GM12878 (cell line): ENCODE measurements around the gene YY2. TPM values are rescaled to one million over a fixed set of nuclear protein-coding genes. Genes with fewer than 3 reads are reported as not detected.
A peak's percentile ranks its signal among the peaks of the same experiment; 100 is the strongest.

Source experiments
- ATAC-seq: fragments of 200-7000 bp; cut with Tn5 transposase; 3 replicates; pipeline ENCODE4 v1.9.1; 2020; ENCODE audit warnings: mild to moderate bottlenecking, moderate library complexity
- Bru-seq: library from RNA; stranded (reverse); fragments of 400-500 nt; gene quantifications from one replicate; lab custom pipeline; 2021; lab: Mats Ljungman, UMichigan
- BruChase-seq, 2 experiments: library from RNA; stranded (reverse); fragments of 400-500 nt; gene quantifications; one replicate each; lab custom pipeline; 2021; lab: Mats Ljungman, UMichigan
- BruUV-seq: library from RNA; stranded (reverse); fragments of 400-500 nt; replicated peaks from 2 replicates; lab custom pipeline; 2021; lab: Mats Ljungman, UMichigan
- CTCF ChIA-PET: fragments of 300-600 bp; sonication (Branson Sonifier 250); formaldehyde crosslinking; extraction: SDS; loops from one replicate; lab custom pipeline; 2021; ENCODE audit warnings: inconsistent platforms; lab: Yijun Ruan, JAX
- POLR2A ChIA-PET: fragments of 350-600 bp; formaldehyde crosslinking; extraction: SDS; loops from one replicate; lab custom pipeline; 2021; ENCODE audit warnings: inconsistent platforms; lab: Charles Lee
- RAD21 ChIA-PET: fragments of 300-600 bp; sonication (Branson Sonifier 250); formaldehyde crosslinking; loops from one replicate; lab custom pipeline; 2023; ENCODE audit warnings: antibody characterized with exemption; ENCODE audit not compliant: unreplicated experiment; lab: Charles Lee
- SMC1A ChIA-PET: fragments of 300-600 bp; sonication (Branson Sonifier 250); formaldehyde crosslinking; loops from one replicate; lab custom pipeline; 2023; ENCODE audit not compliant: unreplicated experiment, uncharacterized antibody; lab: Charles Lee
- DNase-seq: peaks from one replicate; pipeline ENCODE4 v3.0.0-alpha.2; 2011; ENCODE audit warnings: low read depth, low spot score
- FAIRE-seq: peaks from 3 replicates; lab custom pipeline; 2011; peaks lifted over from hg19 to GRCh38; lab: Jason Lieb, UNC
- H2AFZ ChIP-seq: 2 replicates; pipeline ENCODE4 v1.6.0; 2011; ENCODE audit warnings: low read depth, low read length, control low read depth; ENCODE audit not compliant: control insufficient read depth
- H3K27ac ChIP-seq: 2 replicates; pipeline ENCODE4 v1.5.1; 2011; ENCODE audit warnings: control low read depth; ENCODE audit not compliant: control insufficient read depth, insufficient read depth
- H3K27me3 ChIP-seq, 2 experiments: replicated peaks in 1 of 2; 2 replicates each; pipeline versions ENCODE4 v1.6.0 to v1.6.1; 2011; ENCODE audit warnings: low read length in 1 of 2; ENCODE audit not compliant: control insufficient read depth in 2 of 2, insufficient read depth in 2 of 2
- H3K36me3 ChIP-seq, 2 experiments: 2 replicates each; pipeline ENCODE4 v1.5.1; 2011; ENCODE audit warnings: low read length in 1 of 2; ENCODE audit not compliant: control insufficient read depth in 2 of 2, insufficient read depth in 2 of 2
- H3K4me1 ChIP-seq: 2 replicates; pipeline ENCODE4 v1.6.1; 2011; ENCODE audit warnings: mild to moderate bottlenecking, low read length, moderate library complexity, mixed read lengths; ENCODE audit not compliant: control insufficient read depth, insufficient read depth
- H3K4me2 ChIP-seq: 2 replicates; pipeline ENCODE4 v1.6.0; 2011; ENCODE audit warnings: control low read depth; ENCODE audit not compliant: control insufficient read depth, insufficient read depth
- H3K4me3 ChIP-seq: fragments of 200-600 bp; sonication (generic); 2 replicates; pipeline ENCODE4 v1.5.1; 2016
- H3K79me2 ChIP-seq: 2 replicates; pipeline ENCODE4 v1.6.0; 2011; ENCODE audit warnings: low read length; ENCODE audit not compliant: control insufficient read depth, insufficient read depth
- H3K9ac ChIP-seq: 2 replicates; pipeline ENCODE4 v1.8.0; 2011; ENCODE audit warnings: low read length, control low read depth, mixed read lengths; ENCODE audit not compliant: control insufficient read depth, insufficient read depth
- H3K9me3 ChIP-seq: replicated peaks from 3 replicates; pipeline ENCODE4 v1.5.1; 2011; ENCODE audit warnings: mild to moderate bottlenecking, low read length; ENCODE audit not compliant: control insufficient read depth, insufficient read depth
- H4K20me1 ChIP-seq: 2 replicates; pipeline ENCODE4 v1.6.0; 2011; ENCODE audit not compliant: control insufficient read depth, insufficient read depth
- CREM ChIP-seq: IDR thresholded peaks from 2 replicates; pipeline ENCODE4 v1.6.1; 2014; ENCODE audit warnings: antibody characterized with exemption, low read depth
- HDAC2 ChIP-seq: fragments of 200-600 bp; sonication (generic); IDR thresholded peaks from 2 replicates; pipeline ENCODE4 v1.6.1; 2017
- KDM1A ChIP-seq: fragments of 200-600 bp; sonication (generic); IDR thresholded peaks from 2 replicates; pipeline ENCODE4 v1.6.1; 2016; ENCODE audit warnings: borderline replicate concordance
- ZNF217 ChIP-seq: fragments of 450-650 bp; IDR thresholded peaks from 2 replicates; pipeline ENCODE4 v1.6.1; 2017; ENCODE audit warnings: antibody characterized with exemption, mild to moderate bottlenecking
- ZNF24 ChIP-seq: fragments of 450-650 bp; IDR thresholded peaks from 2 replicates; pipeline ENCODE4 v1.6.1; 2017; ENCODE audit warnings: antibody characterized with exemption, mild to moderate bottlenecking
- WGBS: methylation state at CpG from one replicate; pipeline ENCODE4 v1.1.6; 2016; ENCODE audit warnings: low lambda C conversion rate; ENCODE audit not compliant: insufficient replicate concordance, insufficient coverage; ENCODE audit errors: missing lambda C conversion rate; 5-methylcytosine and 5-hydroxymethylcytosine counted together
- in situ Hi-C: fragments of 300-500 bp; cut with MboI; formaldehyde crosslinking; loops from 9 replicates; pipeline ENCODE4 v1.14.3; 2018; ENCODE audit warnings: mixed read lengths
- intact Hi-C: fragments of 100-400 bp; cut with micrococcal nuclease; formaldehyde crosslinking; loops from one replicate; pipeline ENCODE4 v1.14.2; 2022; ENCODE audit not compliant: unreplicated experiment
- long read RNA-seq, 2 experiments: library from polyadenylated mRNA; unstranded; transcript quantifications; one replicate each; pipeline ENCODE4 v2.0.0, GENCODE V29; 2019 to 2020
- polyA minus RNA-seq, 3 experiments: library from RNA; depleted of rRNA, polyadenylated mRNA; stranded (reverse); fragments of >200 nt; gene quantifications; 2 replicates each; pipeline ENCODE4 v1.2.3, GENCODE V29; 2011
- polyA plus RNA-seq, 11 experiments: library from polyadenylated mRNA; depleted of rRNA in 4 of 11; unstranded in 6 of 11; stranded (reverse) in 5 of 11; fragments of >200 nt; fragmentation: Nextera tagmentation in 4 of 11; fragmentation: Illumina TruSeq in 1 of 11; extraction: Ambion mirVana in 4 of 11; extraction: Trizol in 1 of 11; gene quantifications; 1 replicate in 1 of 11; 2 replicates in 10 of 11; pipeline versions ENCODE4 v1.2.1 to v1.2.3, GENCODE V29; 2011 to 2016; ENCODE audit warnings: inconsistent platforms in 2 of 11, missing spikeins in 2 of 11, low read depth in 1 of 11
- total RNA-seq, 4 experiments: library from RNA; depleted of rRNA in 3 of 4; stranded (reverse); fragments of >200 nt in 3 of 4; fragmentation: Illumina TruSeq in 1 of 4; extraction: Trizol in 1 of 4; gene quantifications; 2 replicates each; pipeline versions ENCODE4 v1.2.1 to v1.2.3, GENCODE V29; 2013 to 2021

The YY2 gene
- total RNA-seq (2013; cell fraction: nucleolus; rRNA removed): 8.8 and 12.3 TPM in 2 replicates
- 1.0 and 1.1 TPM in 2 replicates for total RNA-seq (2014; rRNA removed)
- 0.54 and 0.92 TPM in 2 replicates for total RNA-seq (2014; rRNA removed; fragmentation: Illumina TruSeq; extraction: Trizol)
- total RNA-seq (2021): 0.96 and 1.1 TPM in 2 replicates
- polyA plus RNA-seq (2011; ENCODE audit: low read depth): 0.14 TPM
- 0.65 and 0.73 TPM in 2 replicates for polyA plus RNA-seq (2011; rRNA removed)
- polyA plus RNA-seq (2011; cell fraction: cytosol; rRNA removed): 0.34 and 0.45 TPM in 2 replicates
- polyA plus RNA-seq (2011; cell fraction: nucleus; rRNA removed): 0.51 and 1.0 TPM in 2 replicates
- polyA plus RNA-seq (2012): 0.65 and 0.91 TPM in 2 replicates
- 0.84 and 0.98 TPM in 2 replicates for polyA plus RNA-seq (2014; fragmentation: Illumina TruSeq; extraction: Trizol)
- under 1 TPM; 0.31 to 0.40 TPM for polyA plus RNA-seq (2014; fragmentation: Nextera tagmentation; extraction: Ambion mirVana)
- 0.46 and 0.84 TPM in 2 replicates for polyA plus RNA-seq (2014; rRNA removed)
- polyA plus RNA-seq (2016; fragmentation: Nextera tagmentation; extraction: Ambion mirVana): 1 to 10 TPM in 1 of 2 experiments, under 1 TPM in 1; 0.83 to 1.2 TPM
- 0.51 and 1.6 TPM in 2 replicates for polyA minus RNA-seq (2011; rRNA and poly(A)+ RNA removed)
- 0.62 TPM in 1 of 2 replicates, not detected in the other for polyA minus RNA-seq (2011; cell fraction: cytosol; rRNA and poly(A)+ RNA removed)
- polyA minus RNA-seq (2011; cell fraction: nucleus; rRNA and poly(A)+ RNA removed): 0.97 and 2.1 TPM in 2 replicates
- Bru-seq, nascent RNA: percentile 66 among the genes with signal in this experiment
- percentile 59 among the genes with signal in this experiment for BruChase-seq, experiment 1, labeled RNA remaining after a 6-hour chase
- BruChase-seq, experiment 2, labeled RNA remaining after a 2-hour chase: percentile 53 among the genes with signal in this experiment
- long read RNA-seq, experiment 1: 0 reads
- long read RNA-seq, experiment 2: 0 reads

GRCh38 chrX:21855937-21856415 lies at the start of gene YY2:
YY2 (plus strand) TSS chrX:21855987; CDS start chrX:21856485, 498 bp downstream.
- ChIA-PET SMC1A (no interaction called here), RAD21 (no interaction called here)
- H4K20me1 ChIP-seq: no peaks in the 10 kb centered on the region
- DNase-seq: no peak
- no peak within 1 kb of the TSS for H3K9ac ChIP-seq
- H3K9me3 ChIP-seq: no peaks in the 10 kb centered on the region; the same call in 2 of the 3 replicates
- H3K4me1 ChIP-seq: no peaks in the 10 kb centered on the region
- peaks cover 0 to 3% of the 10 kb centered on the region in 2 experiments; a peak in 2 of 4 replicates for H3K36me3 ChIP-seq
- WGBS: 86% methylated on average over 21 of the region's 29 CpGs
- intact Hi-C loops: no loop called here
- no peak within 1 kb of the TSS for H3K4me3 ChIP-seq
- no TSS peak for BruUV-seq
- H2AFZ ChIP-seq: no peak within 1 kb of the TSS
- H3K27me3 ChIP-seq: no peaks in the 10 kb centered on the region
- in situ Hi-C loops: no loop called here
- TF ChIP-seq CREM (no peak), HDAC2 (no peak), ZNF217 (no peak), ZNF24 (no peak), KDM1A (no peak)
- TF ChIP-seq, all 136 proteins: peak for 0
- POLR2A ChIA-PET: no interaction called here
- H3K4me2 ChIP-seq: no peak within 1 kb of the TSS
- FAIRE-seq: no peak
- CTCF ChIA-PET: no interaction called here
- no peak for ATAC-seq
- no peaks in the 10 kb centered on the region for H3K79me2 ChIP-seq
- no peak within 1 kb of the TSS for H3K27ac ChIP-seq
